Lower lobe of right lung (tissue), 2 donors: Measurements from ENCODE around the gene MBTPS2. TPM values are rescaled to one million over a fixed set of nuclear protein-coding genes. Genes with fewer than 3 reads are reported as not detected.

Experiments
- ATAC-seq, 2 donors: fragments of 200-7000 bp; cut with Tn5 transposase; one replicate each; pipeline ENCODE4 v1.9.1; 2020 to 2022; ENCODE audit warnings: mild to moderate bottlenecking in 2 of 2, moderate library complexity in 2 of 2
- DNase-seq: peaks from one replicate; pipeline ENCODE4 v3.0.0-alpha.2; 2020
- H3K27ac ChIP-seq: fragments of 200-600 bp; one replicate; pipeline ENCODE4 v1.8.0; 2022
- H3K27me3 ChIP-seq: fragments of 200-600 bp; one replicate; pipeline ENCODE4 v1.8.0; 2022; ENCODE audit warnings: low read depth
- H3K36me3 ChIP-seq: fragments of 200-600 bp; one replicate; pipeline ENCODE4 v1.8.0; 2022; ENCODE audit warnings: mild to moderate bottlenecking
- H3K4me1 ChIP-seq: fragments of 200-600 bp; one replicate; pipeline ENCODE4 v1.8.0; 2022
- H3K4me3 ChIP-seq: fragments of 200-600 bp; one replicate; pipeline ENCODE4 v1.8.0; 2022; ENCODE audit warnings: mild to moderate bottlenecking
- H3K9me3 ChIP-seq: fragments of 200-600 bp; one replicate; pipeline ENCODE4 v1.8.0; 2022
- intact Hi-C: fragments of 100-400 bp; cut with DNase I; formaldehyde crosslinking; loops from one replicate; pipeline ENCODE4 v1.11.0; 2022
- total RNA-seq: library from RNA; stranded (reverse); fragmentation: NEBNext Ultra II Directional; extraction: Animal tissue kit (Norgen Biotek cat#: 25700); gene quantifications from one replicate; pipeline ENCODE4 v1.2.1, GENCODE V29; 2021
- TF ChIP-seq, protein P1 (sequence below): fragments of 200-600 bp; IDR thresholded peaks from one replicate; pipeline ENCODE4 v1.8.0; 2022; ENCODE audit warnings: antibody characterized with exemption, mild to moderate bottlenecking
- donor health status: DM: no; HTN: yes; CAD: no; lungs with severe emphysema.

MBTPS2 gene
- total RNA-seq, 1 donor from 2014 or later, result 11.2 TPM

- no peak for DNase-seq
- no peaks in the 10 kb centered on the region for H3K4me1 ChIP-seq
- H3K9me3 ChIP-seq, result no peaks in the 10 kb centered on the region
- no peaks in the 10 kb centered on the region for H3K27me3 ChIP-seq
- no peak overlapping the region for H3K4me3 ChIP-seq
- TF ChIP-seq, protein P1, sequence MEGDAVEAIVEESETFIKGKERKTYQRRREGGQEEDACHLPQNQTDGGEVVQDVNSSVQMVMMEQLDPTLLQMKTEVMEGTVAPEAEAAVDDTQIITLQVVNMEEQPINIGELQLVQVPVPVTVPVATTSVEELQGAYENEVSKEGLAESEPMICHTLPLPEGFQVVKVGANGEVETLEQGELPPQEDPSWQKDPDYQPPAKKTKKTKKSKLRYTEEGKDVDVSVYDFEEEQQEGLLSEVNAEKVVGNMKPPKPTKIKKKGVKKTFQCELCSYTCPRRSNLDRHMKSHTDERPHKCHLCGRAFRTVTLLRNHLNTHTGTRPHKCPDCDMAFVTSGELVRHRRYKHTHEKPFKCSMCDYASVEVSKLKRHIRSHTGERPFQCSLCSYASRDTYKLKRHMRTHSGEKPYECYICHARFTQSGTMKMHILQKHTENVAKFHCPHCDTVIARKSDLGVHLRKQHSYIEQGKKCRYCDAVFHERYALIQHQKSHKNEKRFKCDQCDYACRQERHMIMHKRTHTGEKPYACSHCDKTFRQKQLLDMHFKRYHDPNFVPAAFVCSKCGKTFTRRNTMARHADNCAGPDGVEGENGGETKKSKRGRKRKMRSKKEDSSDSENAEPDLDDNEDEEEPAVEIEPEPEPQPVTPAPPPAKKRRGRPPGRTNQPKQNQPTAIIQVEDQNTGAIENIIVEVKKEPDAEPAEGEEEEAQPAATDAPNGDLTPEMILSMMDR, result no peak
- ATAC-seq, result no peak
- no peaks in the 10 kb centered on the region for H3K36me3 ChIP-seq
- intact Hi-C loops, result no loop called here
- H3K27ac ChIP-seq, result no peak overlapping the region
Observed at GRCh38 chrX:21934414-21934813, 95.0 kb downstream of the MBTPS2 start.

Other genes starting within 250 kb of the MBTPS2 start
- gene KLHL34, start 181.3 kb upstream of the MBTPS2 start, total RNA-seq, result not detected
- not detected for gene SMPX, start 81.5 kb upstream of the MBTPS2 start, total RNA-seq
- gene YY2, start 16.4 kb downstream of the MBTPS2 start, total RNA-seq, result 1.1 TPM
- gene SMS, start 101.1 kb downstream of the MBTPS2 start, total RNA-seq, result 53.7 TPM
- gene PHEX, start 192.7 kb downstream of the MBTPS2 start, total RNA-seq, result 2.7 TPM